Caco-2 (cell line): Measurements from ENCODE around the gene CD34. TPM values are rescaled to one million over a fixed set of nuclear protein-coding genes. Genes with fewer than 3 reads are reported as not detected.

Source experiments
- BruUV-seq: library from RNA; stranded (reverse); fragments of 400-500 nt; replicated peaks from 2 replicates; lab custom pipeline; 2021; lab: Mats Ljungman, UMichigan
- CTCF ChIA-PET: fragments of 300-600 bp; sonication (Branson Sonifier 250); formaldehyde crosslinking; loops from one replicate; lab custom pipeline; 2022; ENCODE audit warnings: antibody characterized with exemption; lab: Charles Lee
- POLR2A ChIA-PET: fragments of 300-600 bp; sonication (Branson Sonifier 250); formaldehyde crosslinking; loops from one replicate; lab custom pipeline; 2022; ENCODE audit warnings: antibody characterized with exemption; lab: Charles Lee
- DNase-seq, 2 experiments: peaks; one replicate each; pipeline versions ENCODE4 v3.0.0 to v3.0.0-alpha.2; 2020 to 2022
- H3K27me3 ChIP-seq: replicated peaks from 2 replicates; pipeline ENCODE4 v1.6.0; 2011; ENCODE audit warnings: low read length; ENCODE audit not compliant: control insufficient read depth, insufficient read depth
- H3K36me3 ChIP-seq: 2 replicates; pipeline ENCODE4 v1.5.1; 2011; ENCODE audit warnings: low read length; ENCODE audit not compliant: control insufficient read depth, insufficient read depth
- H3K4me1 ChIP-seq: fragments of 250-450 bp; sonication (Bioruptor Pico); 2 replicates; pipeline ENCODE4 v1.5.1; 2020; ENCODE audit warnings: mild to moderate bottlenecking
- H3K4me3 ChIP-seq: 2 replicates; pipeline ENCODE4 v1.5.1; 2011; ENCODE audit warnings: low read depth, mild to moderate bottlenecking, control low read depth, low read length
- H3K9me3 ChIP-seq: fragments of 250-450 bp; sonication (Bioruptor Pico); 2 replicates; pipeline ENCODE4 v1.5.1; 2020; ENCODE audit warnings: mild to moderate bottlenecking, moderate library complexity
- H3K27ac Mint-ChIP-seq: one replicate; pipeline ENCODE4 v1.8.0; 2022; ENCODE audit warnings: mixed read lengths; ENCODE audit not compliant: unreplicated experiment
- H3K27me3 Mint-ChIP-seq: one replicate; pipeline ENCODE4 v1.8.0; 2022; ENCODE audit warnings: mixed read lengths; ENCODE audit not compliant: insufficient read depth, unreplicated experiment
- H3K36me3 Mint-ChIP-seq: one replicate; pipeline ENCODE4 v1.8.0; 2022; ENCODE audit warnings: mild to moderate bottlenecking, mixed read lengths; ENCODE audit not compliant: insufficient read depth, unreplicated experiment
- H3K4me1 Mint-ChIP-seq: one replicate; pipeline ENCODE4 v1.8.0; 2022; ENCODE audit warnings: low read depth, mixed read lengths; ENCODE audit not compliant: unreplicated experiment
- H3K4me3 Mint-ChIP-seq: one replicate; pipeline ENCODE4 v1.8.0; 2022; ENCODE audit warnings: mild to moderate bottlenecking, moderate library complexity, mixed read lengths; ENCODE audit not compliant: unreplicated experiment
- H3K9me3 Mint-ChIP-seq: one replicate; pipeline ENCODE4 v1.8.0; 2022; ENCODE audit warnings: mixed read lengths; ENCODE audit not compliant: unreplicated experiment
- intact Hi-C: fragments of 100-400 bp; cut with micrococcal nuclease; formaldehyde crosslinking; loops from one replicate; pipeline ENCODE4 v1.10.0; 2022; ENCODE audit not compliant: unreplicated experiment
- total RNA-seq: library from RNA; stranded (reverse); gene quantifications from 2 replicates; pipeline ENCODE4 v1.2.3, GENCODE V29; 2022
- TF ChIP-seq, protein P1 (sequence below), 2 experiments: fragments of 200-600 bp in 1 of 2; IDR thresholded peaks; 1 replicate in 1 of 2; 2 replicates in 1 of 2; pipeline versions ENCODE4 v1.5.1 to v1.8.0; 2011 to 2022; ENCODE audit warnings: antibody characterized with exemption in 1 of 2, control low read depth in 1 of 2, inconsistent platforms in 1 of 2, low read depth in 1 of 2, low read length in 1 of 2, mild to moderate bottlenecking in 1 of 2, moderate library complexity in 1 of 2; ENCODE audit not compliant: insufficient read depth in 1 of 2, severe bottlenecking in 1 of 2, unreplicated experiment in 1 of 2

Gene CD34
- total RNA-seq, 1 experiment from 2014 or later = not detected

DNA sequence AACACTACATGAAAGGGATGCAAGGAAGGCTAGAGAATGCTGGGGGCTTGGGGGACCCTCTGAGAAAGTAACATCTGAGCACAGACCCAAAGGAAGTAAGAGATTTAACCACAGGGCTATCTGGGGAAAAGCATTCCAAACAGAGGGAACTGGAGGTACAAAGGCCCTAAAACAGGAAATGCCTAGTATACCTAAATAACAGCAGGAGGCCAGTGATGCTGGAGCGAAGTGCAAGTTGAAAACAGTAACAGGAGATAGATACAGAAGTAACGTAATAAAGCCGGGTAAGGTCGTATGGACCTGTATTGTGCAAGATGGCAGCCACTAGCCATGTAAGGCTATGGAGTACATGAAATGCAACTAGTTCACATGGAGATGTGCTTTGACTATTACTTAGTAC, 52.1 kb downstream of the CD34 start:
- BruUV-seq = no TSS peak
- intact Hi-C loops = no loop called here
- CTCF ChIA-PET = no interaction called here

DNA sequence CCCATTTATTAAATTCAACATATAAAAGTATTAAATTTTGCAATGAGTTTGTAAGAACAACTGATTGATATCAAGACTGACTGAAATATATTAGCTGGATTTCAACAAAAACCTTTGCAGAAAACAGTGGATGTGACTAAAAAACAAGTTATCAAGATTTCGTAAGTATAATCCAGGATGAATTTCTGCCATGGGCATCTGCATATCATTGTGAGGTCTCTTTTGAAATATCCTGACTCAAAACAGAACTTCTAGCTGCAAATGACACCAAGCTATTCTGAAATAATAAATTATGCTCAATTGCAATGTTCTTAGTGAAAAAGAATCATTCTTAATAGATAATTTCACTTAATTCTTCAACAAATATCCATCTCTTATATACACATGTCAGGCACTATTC, 52.6 kb downstream of the CD34 start:
- no peak for DNase-seq
- intact Hi-C loops = no loop called here
- H3K4me1 ChIP-seq = peaks cover 2% of the 10 kb centered on the region; the same call in 1 of the 2 replicates
- no peaks in the 10 kb centered on the region for H3K27me3 Mint-ChIP-seq
- H3K9me3 Mint-ChIP-seq = no peaks in the 10 kb centered on the region
- ChIA-PET POLR2A (no interaction called here), CTCF (no interaction called here)
- no peaks in the 10 kb centered on the region for H3K27me3 ChIP-seq
- no peak overlapping the region for H3K4me3 Mint-ChIP-seq
- H3K27ac Mint-ChIP-seq = no peak overlapping the region
- no TSS peak for BruUV-seq
- no peaks in the 10 kb centered on the region for H3K4me1 Mint-ChIP-seq
- H3K36me3 Mint-ChIP-seq = peaks cover 5% of the 10 kb centered on the region
- no peak overlapping the region for H3K4me3 ChIP-seq
- H3K9me3 ChIP-seq = no peaks in the 10 kb centered on the region
- H3K36me3 ChIP-seq = no peaks in the 10 kb centered on the region; the same call in 1 of the 2 replicates
- TF ChIP-seq, protein P1, sequence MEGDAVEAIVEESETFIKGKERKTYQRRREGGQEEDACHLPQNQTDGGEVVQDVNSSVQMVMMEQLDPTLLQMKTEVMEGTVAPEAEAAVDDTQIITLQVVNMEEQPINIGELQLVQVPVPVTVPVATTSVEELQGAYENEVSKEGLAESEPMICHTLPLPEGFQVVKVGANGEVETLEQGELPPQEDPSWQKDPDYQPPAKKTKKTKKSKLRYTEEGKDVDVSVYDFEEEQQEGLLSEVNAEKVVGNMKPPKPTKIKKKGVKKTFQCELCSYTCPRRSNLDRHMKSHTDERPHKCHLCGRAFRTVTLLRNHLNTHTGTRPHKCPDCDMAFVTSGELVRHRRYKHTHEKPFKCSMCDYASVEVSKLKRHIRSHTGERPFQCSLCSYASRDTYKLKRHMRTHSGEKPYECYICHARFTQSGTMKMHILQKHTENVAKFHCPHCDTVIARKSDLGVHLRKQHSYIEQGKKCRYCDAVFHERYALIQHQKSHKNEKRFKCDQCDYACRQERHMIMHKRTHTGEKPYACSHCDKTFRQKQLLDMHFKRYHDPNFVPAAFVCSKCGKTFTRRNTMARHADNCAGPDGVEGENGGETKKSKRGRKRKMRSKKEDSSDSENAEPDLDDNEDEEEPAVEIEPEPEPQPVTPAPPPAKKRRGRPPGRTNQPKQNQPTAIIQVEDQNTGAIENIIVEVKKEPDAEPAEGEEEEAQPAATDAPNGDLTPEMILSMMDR (IDR thresholded peaks at IDR 0.05; ENCODE audit: insufficient read depth in 1 of 2, low read depth in 1 of 2, low read length in 1 of 2, severe bottlenecking in 1 of 2, unreplicated experiment in 1 of 2) = no peak

More for the DNA sequence above, 52.1 kb downstream of the CD34 start:
- TF ChIP-seq, protein P1 (IDR thresholded peaks at IDR 0.05; ENCODE audit: insufficient read depth in 1 of 2, low read depth in 1 of 2, low read length in 1 of 2, severe bottlenecking in 1 of 2, unreplicated experiment in 1 of 2) = no peak
- Mint-ChIP-seq H3K27ac (no peak overlapping the region), H3K36me3 (peaks cover 5% of the 10 kb centered on the region), H3K4me3 (no peak overlapping the region), H3K27me3 (no peaks in the 10 kb centered on the region), H3K9me3 (no peaks in the 10 kb centered on the region), H3K4me1 (no peaks in the 10 kb centered on the region)
- Histone ChIP-seq H3K4me3 (no peak overlapping the region), H3K9me3 (no peaks in the 10 kb centered on the region), H3K4me1 (no peaks in the 10 kb centered on the region), H3K36me3 (no peaks in the 10 kb centered on the region; the same call in 1 of the 2 replicates), H3K27me3 (no peaks in the 10 kb centered on the region)
- peak in 1 of 2 experiments; percentile 0 for DNase-seq
- POLR2A ChIA-PET = no interaction called here

DNA sequence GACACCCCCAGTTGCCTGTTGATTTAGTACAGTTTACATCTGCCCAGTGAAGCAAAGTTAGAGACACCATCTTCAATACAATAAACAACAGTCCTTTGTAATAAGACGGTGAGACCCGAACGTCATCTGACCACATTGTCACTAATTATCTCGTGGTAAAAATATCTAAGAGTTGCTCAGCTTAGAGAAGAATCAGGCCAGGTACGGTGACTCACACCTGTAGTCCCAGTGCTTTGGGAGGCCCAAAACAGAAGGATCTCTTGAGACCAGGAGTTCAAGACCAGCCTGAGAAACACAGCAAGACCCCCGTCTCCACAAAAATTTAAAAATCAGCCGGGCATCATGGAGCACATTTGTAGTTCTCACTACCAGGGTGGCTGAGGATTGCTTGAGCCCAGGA, 53.5 kb downstream of the CD34 start:
- no peaks in the 10 kb centered on the region for H3K27me3 ChIP-seq
- H3K4me1 ChIP-seq = peaks cover 3% of the 10 kb centered on the region; the same call in 1 of the 2 replicates
- no peaks in the 10 kb centered on the region for H3K4me1 Mint-ChIP-seq
- H3K27ac Mint-ChIP-seq = no peak overlapping the region
- no peaks in the 10 kb centered on the region for H3K9me3 Mint-ChIP-seq
- peak in 1 of 2 experiments; percentile 3 for DNase-seq
- BruUV-seq = no TSS peak
- no peaks in the 10 kb centered on the region; the same call in 1 of the 2 replicates for H3K36me3 ChIP-seq
- TF ChIP-seq, protein P1 (IDR thresholded peaks at IDR 0.05; ENCODE audit: insufficient read depth in 1 of 2, low read depth in 1 of 2, low read length in 1 of 2, severe bottlenecking in 1 of 2, unreplicated experiment in 1 of 2) = no peak
- no peak overlapping the region for H3K4me3 Mint-ChIP-seq
- no peaks in the 10 kb centered on the region for H3K27me3 Mint-ChIP-seq
- peaks cover under 1% of the 10 kb centered on the region for H3K36me3 Mint-ChIP-seq
- ChIA-PET POLR2A (no interaction called here), CTCF (no interaction called here)
- intact Hi-C loops = no loop called here
- no peaks in the 10 kb centered on the region for H3K9me3 ChIP-seq
- no peak overlapping the region for H3K4me3 ChIP-seq
